Mammary microvascular endothelial cell (primary cell): ENCODE data around the gene SAMD10. TPM values are rescaled to one million over a fixed set of nuclear protein-coding genes. Genes with fewer than 3 reads are reported as not detected.

Experiments
- total RNA-seq: library from RNA; depleted of rRNA; stranded (reverse); fragments of >200 nt; gene quantifications from 2 replicates; pipeline ENCODE4 v1.2.3, GENCODE V29; 2015

The SAMD10 gene
- total RNA-seq: 0.94 and 1.00 TPM in 2 replicates

GRCh38 chr20:63979557-63980316, at the start of gene SAMD10:
SAMD10 (minus strand) TSS chr20:63979642; CDS start chr20:63979467, 175 bp downstream.

GRCh38 chr20:63980806-63981728, 1.6 kb upstream of the SAMD10 start, which contains the start of gene PRPF6:
PRPF6 (plus strand) TSS chr20:63981132; CDS start chr20:63981246, 114 bp downstream.

GRCh38 chr20:63969838-63970713, 9.4 kb downstream of the SAMD10 start, which contains the start of gene ZNF512B:
ZNF512B (minus strand) TSS chr20:63969930; CDS start chr20:63967950, 1,980 bp downstream.

GRCh38 chr20:63955827-63956663, 23.4 kb downstream of the SAMD10 start, which contains the start of gene UCKL1:
UCKL1 (minus strand) TSS chr20:63956416; CDS start chr20:63956372, 44 bp downstream.

Other genes with a start within 250 kb of the SAMD10 start
- 3.9 and 5.5 TPM in 2 replicates for gene LIME1, start 243.0 kb downstream of the SAMD10 start, total RNA-seq
- gene SLC2A4RG, start 239.9 kb downstream of the SAMD10 start, total RNA-seq: 30.6 and 42.5 TPM in 2 replicates
- gene ZBTB46, start 148.4 kb downstream of the SAMD10 start, total RNA-seq: 2.7 and 2.9 TPM in 2 replicates
- gene ABHD16B, start 118.1 kb downstream of the SAMD10 start, total RNA-seq: not detected in 2 replicates
- 153 and 179 TPM in 2 replicates for gene TPD52L2, start 114.4 kb downstream of the SAMD10 start, total RNA-seq
- gene DNAJC5, start 84.5 kb downstream of the SAMD10 start, total RNA-seq: 67.8 and 71.2 TPM in 2 replicates
- 27.4 and 33.7 TPM in 2 replicates for gene UCKL1, start 23.2 kb downstream of the SAMD10 start, total RNA-seq
- gene ZNF512B, start 9.7 kb downstream of the SAMD10 start, total RNA-seq: 10.7 and 13.0 TPM in 2 replicates
- gene PRPF6, start 1.5 kb upstream of the SAMD10 start, total RNA-seq: 48.7 and 56.6 TPM in 2 replicates
- gene C20orf204, start 56.5 kb upstream of the SAMD10 start, total RNA-seq: 0.44 and 0.73 TPM in 2 replicates
- gene SOX18, start 70.0 kb upstream of the SAMD10 start, total RNA-seq: 19.4 and 25.2 TPM in 2 replicates
- gene TCEA2, start 83.6 kb upstream of the SAMD10 start, total RNA-seq: 11.1 and 18.7 TPM in 2 replicates
- 20.3 and 29.3 TPM in 2 replicates for gene RGS19, start 99.9 kb upstream of the SAMD10 start, total RNA-seq
- gene OPRL1, start 100.4 kb upstream of the SAMD10 start, total RNA-seq: 0.54 and 0.67 TPM in 2 replicates
- gene LKAAEAR1, start 104.8 kb upstream of the SAMD10 start, total RNA-seq: not detected in 2 replicates
- gene NPBWR2, start 127.9 kb upstream of the SAMD10 start, total RNA-seq: not detected in 2 replicates
- gene MYT1, start 184.8 kb upstream of the SAMD10 start, total RNA-seq: not detected in 2 replicates